ENCODE data around the gene GPC6. TPM values are rescaled to one million over a fixed set of nuclear protein-coding genes. Genes with fewer than 3 reads are reported as not detected.

GPC6 gene
- total and polyA plus RNA-seq, 12 donors = 0.15 to 5.4 (median 2.5) TPM

GRCh38 chr13:94305463-94305862 is 1078.9 kb downstream of the GPC6 start:
- Histone ChIP-seq H3K27me3 (no peaks in the 10 kb centered on the region), H3K4me3 (no peak overlapping the region), H3K27ac (peak overlapping the region in 1 of 10 donors; percentile 0), H3K9me3 (no peaks in the 10 kb centered on the region), H3K4me1 (peaks cover 0 to 28% (median 3%) of the 10 kb centered on the region in 9 donors), H3K36me3 (no peaks in the 10 kb centered on the region)
- ATAC-seq (peak in 5 of 8 donors; percentile 56 to 77 (median 67)), DNase-seq (peak in 1 of 2 donors; percentile 15)
- intact Hi-C loops (cut with DNase I) = no loop called here
- 58 to 71% methylated on average over 1 of the region's 1 CpG for WGBS, 2 donors
- TF ChIP-seq CTCF (IDR thresholded peaks at IDR 0.05) = no peak

GRCh38 chr13:94305934-94306333 is 1079.3 kb downstream of the GPC6 start:
- TF ChIP-seq CTCF (IDR thresholded peaks at IDR 0.05) = no peak
- Histone ChIP-seq H3K9me3 (no peaks in the 10 kb centered on the region), H3K27me3 (no peaks in the 10 kb centered on the region), H3K27ac (no peak overlapping the region), H3K36me3 (no peaks in the 10 kb centered on the region), H3K4me3 (no peak overlapping the region), H3K4me1 (peaks cover 0 to 28% (median 3%) of the 10 kb centered on the region in 9 donors)
- DNase-seq (no peak), ATAC-seq (no peak)
- intact Hi-C loops (cut with DNase I) = no loop called here
- 76 to 79% methylated on average over 4 of the region's 4 CpGs for WGBS, 2 donors

- H3K27ac ChIP-seq = peak overlapping the region in 1 of 10 donors; percentile 52
- H3K9me3 ChIP-seq = no peaks in the 10 kb centered on the region
- ATAC-seq = peak in 1 of 8 donors; percentile 27
- 84 to 85% methylated on average over 4 of the region's 4 CpGs for WGBS, 2 donors
- H3K4me1 ChIP-seq = peaks cover 0 to 42% (median 7%) of the 10 kb centered on the region in 9 donors
- H3K4me3 ChIP-seq = no peak overlapping the region
- no peaks in the 10 kb centered on the region for H3K36me3 ChIP-seq
- H3K27me3 ChIP-seq = no peaks in the 10 kb centered on the region
- DNase-seq = no peak
- intact Hi-C loops (cut with DNase I) = no loop called here
- no peak for TF ChIP-seq CTCF (IDR thresholded peaks at IDR 0.05)
These were observed 1082.2 kb downstream of the GPC6 start for GRCh38 chr13:94308832-94309231.

GRCh38 chr13:94309576-94309975 is 1083.0 kb downstream of the GPC6 start:
- H3K27ac ChIP-seq = peak overlapping the region in 2 of 10 donors; percentile 33 to 52
- TF ChIP-seq CTCF (IDR thresholded peaks at IDR 0.05) = no peak
- H3K36me3 ChIP-seq = no peaks in the 10 kb centered on the region
- DNase-seq (no peak), ATAC-seq (no peak)
- no peaks in the 10 kb centered on the region for H3K9me3 ChIP-seq
- H3K4me1 ChIP-seq = peaks cover 0 to 39% (median 7%) of the 10 kb centered on the region in 9 donors
- intact Hi-C loops (cut with DNase I) = no loop called here
- no peak overlapping the region for H3K4me3 ChIP-seq
- H3K27me3 ChIP-seq = no peaks in the 10 kb centered on the region
- 94 to 96% methylated on average over 3 of the region's 3 CpGs for WGBS, 2 donors

Data from heart right ventricle (tissue), 16 donors.